ENCODE data around the gene ZNFX1.

The ZNFX1 gene

GRCh38 chr20:49273696-49274277, 4.1 kb downstream of the ZNFX1 start:
- H3K4me3 ChIP-seq (ENCODE audit: control insufficient read depth, low read depth, low read length): no peak overlapping the region
- TF ChIP-seq CTCF (conservative IDR thresholded peaks at IDR 0.05; ENCODE audit: control insufficient read depth, insufficient read depth, low read depth, low read length): no peak
- no peak for DNase-seq (ENCODE audit: low read depth)

- no peak for TF ChIP-seq CTCF (conservative IDR thresholded peaks at IDR 0.05; ENCODE audit: control insufficient read depth, insufficient read depth, low read depth, low read length)
- H3K4me3 ChIP-seq (ENCODE audit: control insufficient read depth, low read depth, low read length): no peak overlapping the region
- no peak for DNase-seq (ENCODE audit: low read depth)
These were observed 5.2 kb downstream of the ZNFX1 start for GRCh38 chr20:49272654-49273053.

- TF ChIP-seq CTCF (conservative IDR thresholded peaks at IDR 0.05; ENCODE audit: control insufficient read depth, insufficient read depth, low read depth, low read length): no peak
- no peak overlapping the region for H3K4me3 ChIP-seq (ENCODE audit: control insufficient read depth, low read depth, low read length)
- DNase-seq (ENCODE audit: low read depth): no peak
These were observed 7.1 kb downstream of the ZNFX1 start for GRCh38 chr20:49270736-49271135.

GRCh38 chr20:49270177-49270576, 7.7 kb downstream of the ZNFX1 start:
- no peak for TF ChIP-seq CTCF (conservative IDR thresholded peaks at IDR 0.05; ENCODE audit: control insufficient read depth, insufficient read depth, low read depth, low read length)
- peak; percentile 81 for DNase-seq (ENCODE audit: low read depth)
- no peak overlapping the region for H3K4me3 ChIP-seq (ENCODE audit: control insufficient read depth, low read depth, low read length)

GRCh38 chr20:49268600-49269365, 9.1 kb downstream of the ZNFX1 start:
- TF ChIP-seq CTCF (conservative IDR thresholded peaks at IDR 0.05; ENCODE audit: control insufficient read depth, insufficient read depth, low read depth, low read length): no peak
- peak; percentile 74 for DNase-seq (ENCODE audit: low read depth)
- H3K4me3 ChIP-seq (ENCODE audit: control insufficient read depth, low read depth, low read length): no peak overlapping the region

- TF ChIP-seq CTCF (conservative IDR thresholded peaks at IDR 0.05; ENCODE audit: control insufficient read depth, insufficient read depth, low read depth, low read length): no peak
- no peak overlapping the region for H3K4me3 ChIP-seq (ENCODE audit: control insufficient read depth, low read depth, low read length)
- no peak for DNase-seq (ENCODE audit: low read depth)
These were observed 10.5 kb downstream of the ZNFX1 start for GRCh38 chr20:49267327-49267726.

Measured in fibroblast of mammary gland (primary cell).